AG10803 (cell line): ENCODE data around the gene NDUFAF5.

Experiments used
- DNase-seq: peaks from one replicate; pipeline ENCODE4 v3.0.0; 2010; ENCODE audit warnings: low read depth
- H3K4me3 ChIP-seq: 2 replicates; pipeline ENCODE4 v1.5.1; 2011; ENCODE audit warnings: mild to moderate bottlenecking, low read length, control low read depth
- CTCF ChIP-seq: conservative IDR thresholded peaks from 2 replicates; pipeline ENCODE4 v1.5.1; 2011; ENCODE audit warnings: mild to moderate bottlenecking, low read length, control low read depth, inconsistent platforms

Gene NDUFAF5

GRCh38 chr20:13857961-13858360 is 73.1 kb downstream of the NDUFAF5 start:
- DNase-seq, result peak; percentile 58
- no peak for TF ChIP-seq CTCF
- H3K4me3 ChIP-seq, result no peak overlapping the region

GRCh38 chr20:13858439-13858838 is 73.6 kb downstream of the NDUFAF5 start:
- H3K4me3 ChIP-seq, result no peak overlapping the region
- peak; percentile 32 for DNase-seq
- no peak for TF ChIP-seq CTCF

GRCh38 chr20:13858871-13859270 is 74.0 kb downstream of the NDUFAF5 start:
- DNase-seq, result no peak
- H3K4me3 ChIP-seq, result no peak overlapping the region
- TF ChIP-seq CTCF, result no peak

- TF ChIP-seq CTCF, result no peak
- DNase-seq, result no peak
- no peak overlapping the region for H3K4me3 ChIP-seq
These were observed 77.4 kb downstream of the NDUFAF5 start for GRCh38 chr20:13862245-13862644.

- TF ChIP-seq CTCF, result no peak
- no peak overlapping the region for H3K4me3 ChIP-seq
- DNase-seq, result no peak
These were observed 78.4 kb downstream of the NDUFAF5 start for GRCh38 chr20:13863244-13863643.

GRCh38 chr20:13865156-13865555 is 80.3 kb downstream of the NDUFAF5 start:
- peak; percentile 45 for DNase-seq
- TF ChIP-seq CTCF, result no peak
- H3K4me3 ChIP-seq, result no peak overlapping the region

GRCh38 chr20:13865791-13866351 is 81.0 kb downstream of the NDUFAF5 start:
- peak; percentile 97 for DNase-seq

More at GRCh38 chr20:13865791-13866351, 81.0 kb downstream of the NDUFAF5 start:
- H3K4me3 ChIP-seq, result no peak overlapping the region
- no peak for TF ChIP-seq CTCF
